Measurements from ENCODE around the gene RAB8B.

DNA sequence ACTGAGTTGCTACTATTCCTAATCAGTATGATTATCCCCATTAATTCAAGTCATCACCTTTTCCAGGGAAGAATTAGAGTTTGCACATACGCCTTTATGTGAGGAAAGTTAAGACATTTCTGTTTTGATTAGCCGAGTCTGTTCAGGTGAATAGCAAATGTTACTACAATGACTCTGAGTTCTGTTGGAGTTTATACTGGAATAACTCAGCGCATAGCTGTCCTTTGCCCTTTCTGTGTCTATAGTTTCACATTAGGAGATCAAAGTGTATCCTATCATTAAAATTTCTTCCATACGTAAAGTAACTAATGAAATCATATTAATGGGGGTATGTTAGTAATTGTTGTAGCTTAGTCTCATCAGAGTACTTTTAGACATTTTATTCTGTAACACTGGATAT is 4.9 kb downstream of the RAB8B start:
- TF ChIP-seq, protein P1, sequence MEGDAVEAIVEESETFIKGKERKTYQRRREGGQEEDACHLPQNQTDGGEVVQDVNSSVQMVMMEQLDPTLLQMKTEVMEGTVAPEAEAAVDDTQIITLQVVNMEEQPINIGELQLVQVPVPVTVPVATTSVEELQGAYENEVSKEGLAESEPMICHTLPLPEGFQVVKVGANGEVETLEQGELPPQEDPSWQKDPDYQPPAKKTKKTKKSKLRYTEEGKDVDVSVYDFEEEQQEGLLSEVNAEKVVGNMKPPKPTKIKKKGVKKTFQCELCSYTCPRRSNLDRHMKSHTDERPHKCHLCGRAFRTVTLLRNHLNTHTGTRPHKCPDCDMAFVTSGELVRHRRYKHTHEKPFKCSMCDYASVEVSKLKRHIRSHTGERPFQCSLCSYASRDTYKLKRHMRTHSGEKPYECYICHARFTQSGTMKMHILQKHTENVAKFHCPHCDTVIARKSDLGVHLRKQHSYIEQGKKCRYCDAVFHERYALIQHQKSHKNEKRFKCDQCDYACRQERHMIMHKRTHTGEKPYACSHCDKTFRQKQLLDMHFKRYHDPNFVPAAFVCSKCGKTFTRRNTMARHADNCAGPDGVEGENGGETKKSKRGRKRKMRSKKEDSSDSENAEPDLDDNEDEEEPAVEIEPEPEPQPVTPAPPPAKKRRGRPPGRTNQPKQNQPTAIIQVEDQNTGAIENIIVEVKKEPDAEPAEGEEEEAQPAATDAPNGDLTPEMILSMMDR (conservative IDR thresholded peaks at IDR 0.05; ENCODE audit: low read depth, low read length), result no peak
- no peak for TF ChIP-seq EZH2 (IDR thresholded peaks at IDR 0.05; ENCODE audit: low read length, unreplicated experiment)
- no peak for TF ChIP-seq EZH2phosphoT487 (IDR thresholded peaks at IDR 0.05; ENCODE audit: borderline replicate concordance, low read length)
